AG04450 (cell line): Measurements from ENCODE around the gene ZNF106. TPM values are rescaled to one million over a fixed set of nuclear protein-coding genes. Genes with fewer than 3 reads are reported as not detected.

Source experiments
- CTCF ChIA-PET: fragments of 300-600, 350-600 bp; formaldehyde crosslinking; extraction: SDS; loops from one replicate; lab custom pipeline; 2022; ENCODE audit warnings: antibody characterized with exemption, inconsistent platforms; lab: Charles Lee
- POLR2A ChIA-PET: fragments of 350-600 bp; formaldehyde crosslinking; extraction: SDS; loops from one replicate; lab custom pipeline; 2021; ENCODE audit warnings: antibody characterized with exemption, inconsistent platforms; lab: Yijun Ruan, JAX
- DNase-seq: peaks from one replicate; pipeline ENCODE4 v3.0.0-alpha.2; 2011; ENCODE audit warnings: low read depth, low spot score
- H3K27ac ChIP-seq: one replicate; pipeline ENCODE4 v1.5.1; 2012; ENCODE audit warnings: low read depth, low read length, control low read depth
- H3K27me3 ChIP-seq: one replicate; pipeline ENCODE4 v1.6.0; 2012; ENCODE audit warnings: low read length; ENCODE audit not compliant: control insufficient read depth, insufficient read depth
- H3K4me3 ChIP-seq: 2 replicates; pipeline ENCODE4 v1.5.1; 2011; ENCODE audit warnings: mild to moderate bottlenecking, low read depth, low read length, control low read depth
- H3K9me3 ChIP-seq: 2 replicates; pipeline ENCODE4 v1.5.1; 2012; ENCODE audit warnings: low read length; ENCODE audit not compliant: control insufficient read depth, insufficient read depth
- polyA plus RNA-seq: library from polyadenylated mRNA; depleted of rRNA; stranded (reverse); fragments of >200 nt; gene quantifications from 2 replicates; pipeline ENCODE4 v1.2.3, GENCODE V29; 2011
- TF ChIP-seq, protein P1 (sequence below): IDR thresholded peaks from 2 replicates; pipeline ENCODE4 v1.5.1; 2011; ENCODE audit warnings: low read depth, low read length, control low read depth, inconsistent platforms

The ZNF106 gene
- polyA plus RNA-seq, 1 experiment, result 67.4 TPM

DNA sequence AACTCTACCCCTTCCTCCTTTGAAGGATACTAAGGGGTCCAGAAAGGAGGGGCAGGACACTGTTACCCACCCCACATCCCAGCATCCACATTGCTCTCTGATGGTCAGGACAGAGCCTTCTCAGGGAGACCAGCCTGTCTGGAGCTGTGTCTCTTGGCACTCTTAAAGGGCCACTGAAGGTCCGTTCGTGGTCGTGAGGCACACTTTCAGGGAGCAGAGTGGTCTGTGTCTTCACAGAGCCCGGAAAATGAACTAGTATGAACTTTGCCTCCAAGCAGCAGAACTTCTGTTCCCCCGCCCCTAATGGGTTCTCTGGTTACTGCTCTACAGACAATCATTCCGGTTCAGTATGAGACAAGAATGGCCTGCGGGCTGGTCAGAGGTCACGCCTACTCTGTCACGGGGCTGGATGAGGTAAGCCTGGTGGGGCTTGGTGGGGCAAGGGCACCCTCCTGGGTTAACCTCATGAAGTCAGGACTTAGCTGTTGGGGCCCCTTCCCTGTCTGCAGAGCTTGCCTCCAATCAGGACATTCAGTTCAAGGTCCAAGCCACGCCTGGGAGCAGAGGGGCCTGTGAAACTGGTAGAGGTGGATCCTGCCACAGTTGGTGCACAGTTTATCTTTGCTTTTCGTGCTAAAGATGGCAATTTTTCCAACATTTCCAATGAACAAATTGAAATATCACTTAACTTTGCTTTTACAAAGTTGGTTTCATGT, 98.5 kb downstream of the ZNF106 start:
- POLR2A ChIA-PET, result no interaction called here
- peaks cover 4% of the 10 kb centered on the region for H3K27me3 ChIP-seq
- H3K27ac ChIP-seq, result no peak overlapping the region
- DNase-seq, result no peak
- no peak overlapping the region for H3K4me3 ChIP-seq
- TF ChIP-seq, protein P1, sequence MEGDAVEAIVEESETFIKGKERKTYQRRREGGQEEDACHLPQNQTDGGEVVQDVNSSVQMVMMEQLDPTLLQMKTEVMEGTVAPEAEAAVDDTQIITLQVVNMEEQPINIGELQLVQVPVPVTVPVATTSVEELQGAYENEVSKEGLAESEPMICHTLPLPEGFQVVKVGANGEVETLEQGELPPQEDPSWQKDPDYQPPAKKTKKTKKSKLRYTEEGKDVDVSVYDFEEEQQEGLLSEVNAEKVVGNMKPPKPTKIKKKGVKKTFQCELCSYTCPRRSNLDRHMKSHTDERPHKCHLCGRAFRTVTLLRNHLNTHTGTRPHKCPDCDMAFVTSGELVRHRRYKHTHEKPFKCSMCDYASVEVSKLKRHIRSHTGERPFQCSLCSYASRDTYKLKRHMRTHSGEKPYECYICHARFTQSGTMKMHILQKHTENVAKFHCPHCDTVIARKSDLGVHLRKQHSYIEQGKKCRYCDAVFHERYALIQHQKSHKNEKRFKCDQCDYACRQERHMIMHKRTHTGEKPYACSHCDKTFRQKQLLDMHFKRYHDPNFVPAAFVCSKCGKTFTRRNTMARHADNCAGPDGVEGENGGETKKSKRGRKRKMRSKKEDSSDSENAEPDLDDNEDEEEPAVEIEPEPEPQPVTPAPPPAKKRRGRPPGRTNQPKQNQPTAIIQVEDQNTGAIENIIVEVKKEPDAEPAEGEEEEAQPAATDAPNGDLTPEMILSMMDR, result no peak
- CTCF ChIA-PET, result no interaction called here
- H3K9me3 ChIP-seq, result no peaks in the 10 kb centered on the region

DNA sequence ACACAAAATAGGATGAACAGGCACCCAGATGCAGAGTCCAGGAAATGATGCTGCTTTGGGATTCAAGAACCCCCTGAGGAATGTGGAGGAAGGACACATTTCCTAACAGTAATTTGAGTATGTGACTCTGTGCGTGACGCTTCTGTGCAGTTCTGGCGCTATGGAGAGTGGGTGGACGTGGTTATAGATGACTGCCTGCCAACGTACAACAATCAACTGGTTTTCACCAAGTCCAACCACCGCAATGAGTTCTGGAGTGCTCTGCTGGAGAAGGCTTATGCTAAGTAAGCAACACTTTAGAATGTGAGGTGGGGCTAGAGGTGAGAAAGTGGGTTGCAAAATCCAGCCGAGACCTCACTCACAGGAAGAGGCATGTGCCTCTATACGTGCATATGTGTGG, 103.3 kb downstream of the ZNF106 start:
- TF ChIP-seq, protein P1, result no peak
- CTCF ChIA-PET, result interaction anchor here (0.9 to 1.5 kb wide), 2 partner anchors 9 to 81 kb away, joined by 3 read pairs; no protein-coding TSS in a partner anchor
- Histone ChIP-seq H3K27me3 (peaks cover 4% of the 10 kb centered on the region), H3K4me3 (no peak overlapping the region), H3K27ac (no peak overlapping the region), H3K9me3 (no peaks in the 10 kb centered on the region)
- POLR2A ChIA-PET, result no interaction called here
- DNase-seq, result no peak

DNA sequence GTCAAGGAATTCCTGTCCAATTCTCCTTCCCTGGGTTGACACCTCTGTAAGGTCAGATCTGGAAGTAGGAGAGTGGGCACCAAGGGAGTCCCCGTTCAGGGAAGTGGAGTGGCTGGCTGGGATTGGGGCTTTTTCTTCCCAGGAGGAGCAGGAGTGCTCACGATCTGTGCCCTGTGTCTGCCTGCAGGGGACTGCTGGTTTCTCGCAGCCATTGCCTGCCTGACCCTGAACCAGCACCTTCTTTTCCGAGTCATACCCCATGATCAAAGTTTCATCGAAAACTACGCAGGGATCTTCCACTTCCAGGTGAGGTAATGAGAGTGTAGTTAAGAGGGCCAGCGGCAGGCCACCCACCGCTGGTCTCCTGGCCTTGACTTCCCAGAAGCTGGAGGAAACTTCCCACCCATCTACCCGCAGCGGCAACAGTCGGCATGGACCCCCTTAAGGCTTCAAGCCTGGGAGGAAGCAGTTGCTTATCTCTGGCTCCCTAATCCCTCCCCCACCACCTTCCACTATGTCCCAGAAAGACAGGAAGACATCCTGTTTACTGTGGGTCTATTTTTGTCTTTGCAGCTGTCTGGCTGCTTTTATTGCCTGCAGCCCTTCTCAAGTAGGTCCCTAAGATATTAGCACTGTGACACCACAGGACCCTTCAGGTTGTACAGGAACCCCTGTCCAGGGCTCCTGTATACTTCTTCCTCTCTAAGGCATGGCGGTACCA, 104.8 kb downstream of the ZNF106 start:
- Histone ChIP-seq H3K27ac (no peak overlapping the region), H3K27me3 (peaks cover 4% of the 10 kb centered on the region), H3K9me3 (no peaks in the 10 kb centered on the region), H3K4me3 (no peak overlapping the region)
- ChIA-PET POLR2A (interaction anchor here (0.9 to 2.4 kb wide), 3 partner anchors 22 to 178 kb away, joined by 3 to 14 read pairs (median 5); partner anchors contain the start of genes GANC, TMEM87A and VPS39), CTCF (interaction anchor here (1.0 to 1.8 kb wide), 12 partner anchors 8 to 177 kb away, joined by 3 to 18 read pairs (median 6); no protein-coding TSS in a partner anchor)
- TF ChIP-seq, protein P1, result no peak
- no peak for DNase-seq

DNA sequence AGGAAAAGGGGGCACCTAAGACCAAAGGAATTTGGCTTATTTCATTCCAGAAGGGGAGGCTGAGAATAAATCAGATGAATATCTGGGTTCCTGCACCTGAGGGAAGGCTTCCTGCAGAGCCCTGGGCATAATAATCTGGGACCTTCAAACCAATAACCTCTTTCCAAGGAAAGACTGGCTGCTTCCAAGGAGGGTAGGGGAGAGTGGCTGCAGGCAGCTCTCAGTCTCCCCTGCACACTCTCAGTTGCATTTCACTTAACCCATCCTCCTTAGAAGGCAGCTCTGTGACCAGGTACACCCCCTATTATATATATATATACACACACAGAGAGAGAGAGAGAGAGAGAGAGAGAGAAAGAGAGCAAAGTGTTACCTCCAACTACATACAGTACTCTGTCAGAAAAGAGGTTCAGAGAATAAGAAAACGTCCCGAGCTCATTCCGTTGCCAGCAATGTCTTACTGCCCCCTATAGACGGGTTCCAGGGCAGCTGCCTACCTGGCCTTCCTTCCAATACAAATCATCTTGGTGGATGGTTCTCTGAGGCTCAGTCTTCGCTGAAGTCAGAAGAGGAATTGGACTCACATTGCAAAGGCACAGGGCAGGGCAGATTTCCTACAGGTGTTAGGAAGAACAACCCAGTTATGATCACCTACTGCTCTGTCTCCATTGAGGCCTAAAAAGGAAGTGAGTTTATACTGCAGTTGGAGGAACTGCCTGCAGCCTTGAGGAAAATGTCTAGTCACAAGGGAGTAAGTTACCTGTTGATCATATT, 105.5 kb downstream of the ZNF106 start:
- peak; percentile 27 for DNase-seq
- ChIA-PET POLR2A (interaction anchor here (0.9 to 2.4 kb wide), 3 partner anchors 23 to 178 kb away, joined by 3 to 14 read pairs (median 5); partner anchors contain the start of genes GANC, TMEM87A and VPS39), CTCF (interaction anchor here (0.5 to 1.8 kb wide), 34 partner anchors 9 to 1635 kb away, joined by 3 to 18 read pairs (median 4); partner anchors contain the start of genes GANC and TMEM87A)
- TF ChIP-seq, protein P1, result peak; percentile 87
- Histone ChIP-seq H3K27me3 (peaks cover 4% of the 10 kb centered on the region), H3K9me3 (no peaks in the 10 kb centered on the region), H3K27ac (no peak overlapping the region), H3K4me3 (no peak overlapping the region)
